Measurements from ENCODE around the gene KCTD15. TPM values are rescaled to one million over a fixed set of nuclear protein-coding genes. Genes with fewer than 3 reads are reported as not detected.

Gene KCTD15
- total RNA-seq, 1 donor from 2014 or later = 2.7 TPM

DNA sequence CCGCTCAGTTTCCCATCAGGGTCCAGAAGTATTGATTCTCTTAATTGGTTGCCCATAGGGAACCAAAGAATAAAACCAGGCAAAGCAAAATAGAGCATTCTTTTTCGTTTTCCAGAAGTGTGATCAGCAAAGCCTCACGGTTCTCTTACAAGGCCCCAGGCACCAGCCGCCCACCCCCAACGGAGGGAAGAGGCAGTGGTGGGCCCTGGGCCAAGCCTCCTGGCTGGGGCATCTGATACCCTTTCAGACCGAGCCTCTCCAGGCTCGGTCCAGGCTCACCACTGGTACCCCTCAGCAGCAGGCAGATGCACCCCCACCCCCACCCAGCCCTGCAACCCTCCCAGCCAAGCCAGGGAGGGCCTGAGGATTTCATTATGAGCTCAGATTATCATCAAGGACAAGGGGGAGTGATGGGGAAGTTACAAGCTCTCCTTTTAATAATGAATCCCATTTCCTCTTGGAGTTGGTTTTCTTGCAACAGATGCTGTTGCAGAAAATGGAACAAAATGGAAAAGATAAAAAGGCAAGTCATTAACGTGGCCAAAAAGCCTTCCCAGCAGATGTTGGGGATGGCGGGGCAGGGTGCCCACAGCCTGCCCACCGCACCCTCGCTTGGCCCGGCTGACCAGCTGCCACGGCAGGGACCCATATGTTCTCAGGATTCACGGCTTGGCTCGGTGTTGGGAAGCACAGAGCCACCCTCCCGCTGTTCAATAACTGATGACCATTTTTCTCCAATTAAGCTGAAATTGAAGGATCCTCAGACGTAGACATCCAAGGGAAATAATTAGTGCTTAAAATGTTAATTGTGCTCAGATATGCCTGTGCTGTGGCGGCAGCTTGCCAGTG, 45.9 kb upstream of the KCTD15 start:
- CTCF ChIA-PET = no interaction called here
- Mint-ChIP-seq H3K36me3 (ENCODE audit: low read depth) (no peaks in the 10 kb centered on the region), H3K27me3 (no peaks in the 10 kb centered on the region), H3K9me3 (no peaks in the 10 kb centered on the region), H3K4me1 (no peaks in the 10 kb centered on the region), H3K4me3 (no peak overlapping the region), H3K27ac (no peak overlapping the region)
- POLR2A ChIA-PET = no interaction called here
- TF ChIP-seq, protein P1, sequence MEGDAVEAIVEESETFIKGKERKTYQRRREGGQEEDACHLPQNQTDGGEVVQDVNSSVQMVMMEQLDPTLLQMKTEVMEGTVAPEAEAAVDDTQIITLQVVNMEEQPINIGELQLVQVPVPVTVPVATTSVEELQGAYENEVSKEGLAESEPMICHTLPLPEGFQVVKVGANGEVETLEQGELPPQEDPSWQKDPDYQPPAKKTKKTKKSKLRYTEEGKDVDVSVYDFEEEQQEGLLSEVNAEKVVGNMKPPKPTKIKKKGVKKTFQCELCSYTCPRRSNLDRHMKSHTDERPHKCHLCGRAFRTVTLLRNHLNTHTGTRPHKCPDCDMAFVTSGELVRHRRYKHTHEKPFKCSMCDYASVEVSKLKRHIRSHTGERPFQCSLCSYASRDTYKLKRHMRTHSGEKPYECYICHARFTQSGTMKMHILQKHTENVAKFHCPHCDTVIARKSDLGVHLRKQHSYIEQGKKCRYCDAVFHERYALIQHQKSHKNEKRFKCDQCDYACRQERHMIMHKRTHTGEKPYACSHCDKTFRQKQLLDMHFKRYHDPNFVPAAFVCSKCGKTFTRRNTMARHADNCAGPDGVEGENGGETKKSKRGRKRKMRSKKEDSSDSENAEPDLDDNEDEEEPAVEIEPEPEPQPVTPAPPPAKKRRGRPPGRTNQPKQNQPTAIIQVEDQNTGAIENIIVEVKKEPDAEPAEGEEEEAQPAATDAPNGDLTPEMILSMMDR (IDR thresholded peaks at IDR 0.05) = no peak
- intact Hi-C loops (cut with micrococcal nuclease) = no loop called here
- no peak for DNase-seq
- ATAC-seq (ENCODE audit: low read depth) = no peak

GRCh38 chr19:33751436-33751770, 45.3 kb upstream of the KCTD15 start:
- no peaks in the 10 kb centered on the region for H3K27me3 Mint-ChIP-seq
- no peaks in the 10 kb centered on the region for H3K4me1 Mint-ChIP-seq
- no peak for DNase-seq
- no peak overlapping the region for H3K27ac Mint-ChIP-seq
- intact Hi-C loops (cut with micrococcal nuclease) = no loop called here
- no peak for ATAC-seq (ENCODE audit: low read depth)
- no peak overlapping the region for H3K4me3 Mint-ChIP-seq
- no peaks in the 10 kb centered on the region for H3K36me3 Mint-ChIP-seq (ENCODE audit: low read depth)
- H3K9me3 Mint-ChIP-seq = no peaks in the 10 kb centered on the region
- TF ChIP-seq, protein P1 (IDR thresholded peaks at IDR 0.05) = no peak
- POLR2A ChIA-PET = no interaction called here
- CTCF ChIA-PET = no interaction called here

- ATAC-seq (ENCODE audit: low read depth) (no peak), DNase-seq (no peak)
- H3K27ac Mint-ChIP-seq = no peak overlapping the region
- CTCF ChIA-PET = no interaction called here
- TF ChIP-seq, protein P1 (IDR thresholded peaks at IDR 0.05) = no peak
- no peak overlapping the region for H3K4me3 Mint-ChIP-seq
- POLR2A ChIA-PET = no interaction called here
- intact Hi-C loops (cut with micrococcal nuclease) = no loop called here
- no peaks in the 10 kb centered on the region for H3K36me3 Mint-ChIP-seq (ENCODE audit: low read depth)
- peaks cover 2% of the 10 kb centered on the region for H3K27me3 Mint-ChIP-seq
- H3K4me1 Mint-ChIP-seq = no peaks in the 10 kb centered on the region
- H3K9me3 Mint-ChIP-seq = no peaks in the 10 kb centered on the region
Measured at GRCh38 chr19:33752018-33752800, 44.5 kb upstream of the KCTD15 start.

- Mint-ChIP-seq H3K27me3 (peaks cover 2% of the 10 kb centered on the region), H3K27ac (no peak overlapping the region), H3K9me3 (no peaks in the 10 kb centered on the region), H3K36me3 (ENCODE audit: low read depth) (no peaks in the 10 kb centered on the region), H3K4me3 (no peak overlapping the region), H3K4me1 (no peaks in the 10 kb centered on the region)
- intact Hi-C loops (cut with micrococcal nuclease) = no loop called here
- ChIA-PET POLR2A (no interaction called here), CTCF (no interaction called here)
- ATAC-seq (ENCODE audit: low read depth) (no peak), DNase-seq (no peak)
- TF ChIP-seq, protein P1 (IDR thresholded peaks at IDR 0.05) = no peak
Measured at GRCh38 chr19:33752945-33753344, 43.7 kb upstream of the KCTD15 start.

GRCh38 chr19:33754361-33754760, 42.3 kb upstream of the KCTD15 start:
- Mint-ChIP-seq H3K27me3 (peaks cover 2% of the 10 kb centered on the region), H3K9me3 (no peaks in the 10 kb centered on the region), H3K4me3 (no peak overlapping the region), H3K36me3 (ENCODE audit: low read depth) (no peaks in the 10 kb centered on the region), H3K4me1 (no peaks in the 10 kb centered on the region), H3K27ac (no peak overlapping the region)
- ATAC-seq (ENCODE audit: low read depth) (no peak), DNase-seq (no peak)
- ChIA-PET POLR2A (no interaction called here), CTCF (no interaction called here)
- intact Hi-C loops (cut with micrococcal nuclease) = no loop called here
- TF ChIP-seq, protein P1 (IDR thresholded peaks at IDR 0.05) = no peak
